ENCODE measurements around the gene TBL1XR1.

Gene TBL1XR1

DNA sequence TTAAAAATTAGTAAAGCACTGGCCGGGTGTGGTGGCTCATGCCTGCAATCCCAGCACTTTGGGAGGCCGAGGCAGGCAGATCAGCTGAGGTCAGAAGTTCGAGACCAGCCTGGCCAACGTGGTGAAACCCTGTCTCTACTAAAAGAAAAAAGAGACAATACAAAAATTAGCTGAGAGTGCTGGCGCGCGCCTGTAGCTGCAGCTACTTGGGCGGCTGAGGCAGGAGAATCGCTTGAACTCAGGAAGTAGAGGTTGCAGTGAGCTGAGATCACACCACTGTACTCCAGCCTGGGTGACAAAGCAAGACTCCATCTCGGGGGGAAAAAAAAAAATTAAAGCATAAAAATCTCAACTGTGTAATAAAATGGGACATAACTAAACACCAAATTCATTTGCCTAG lies 58.1 kb downstream of the TBL1XR1 start:
- DNase-seq: peak in 1 of 5 experiments; percentile 77

DNA sequence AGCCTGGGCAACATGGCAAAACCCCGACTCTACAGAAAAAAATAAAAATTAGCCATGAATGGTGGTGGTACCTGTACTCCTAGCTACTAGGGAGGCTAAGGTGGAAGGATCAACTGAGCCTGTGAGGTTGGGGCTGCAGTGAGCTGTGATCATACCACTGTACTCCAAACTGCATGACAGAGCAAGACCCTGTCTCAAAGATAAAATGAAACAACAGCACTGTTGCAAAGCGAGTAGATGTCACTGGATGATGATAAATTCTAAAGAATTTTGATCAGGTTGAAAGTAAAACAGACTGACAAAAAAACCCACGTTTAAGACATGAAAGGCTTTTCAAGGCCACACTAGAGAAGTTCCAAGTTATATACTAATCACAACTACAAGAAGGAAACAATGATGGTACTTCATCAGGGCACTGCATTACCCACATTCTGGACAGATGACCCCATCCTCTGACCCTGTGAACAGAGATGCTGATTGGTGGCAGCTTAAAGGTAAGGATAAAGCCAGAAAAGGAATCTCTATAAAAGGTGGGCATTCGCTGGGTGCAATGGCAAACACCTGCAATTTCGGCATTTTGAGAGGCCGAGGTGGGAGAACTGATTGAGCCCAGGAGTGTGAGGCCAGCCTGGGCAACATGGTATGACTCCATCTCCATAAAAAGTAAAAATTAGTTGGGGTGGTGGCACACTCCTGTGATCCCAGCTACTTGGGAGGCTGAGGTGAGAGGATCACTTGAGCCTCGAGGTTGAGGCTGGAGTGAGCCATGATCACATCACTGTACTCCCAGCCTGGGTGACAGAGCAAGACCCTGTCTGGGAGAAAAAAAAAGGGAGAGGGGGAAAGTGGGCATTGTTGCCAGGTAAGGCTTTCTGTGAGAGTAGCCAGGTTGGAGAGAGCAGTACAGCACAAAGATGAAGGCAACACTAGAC lies 59.2 kb downstream of the TBL1XR1 start:
- DNase-seq: peak in 1 of 5 experiments; percentile 37

DNA sequence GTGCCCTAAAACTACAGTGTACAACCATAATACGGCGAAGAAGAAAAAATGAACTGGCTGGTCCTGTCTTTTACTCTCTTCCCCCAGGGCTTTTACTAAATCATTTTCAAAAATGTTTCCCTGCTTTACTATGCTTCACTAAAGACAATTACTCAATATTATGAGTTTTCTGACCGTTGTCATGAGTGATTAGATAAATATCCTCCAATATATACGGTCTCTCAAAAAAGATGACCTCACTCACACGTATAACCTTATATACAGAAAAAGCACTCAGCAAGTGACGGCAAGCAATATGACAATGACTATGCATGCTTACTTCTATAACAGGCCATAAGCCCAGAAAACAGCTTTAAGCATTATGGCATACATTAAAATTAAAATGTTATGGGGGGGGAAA lies 60.5 kb downstream of the TBL1XR1 start:
- no peak for DNase-seq

DNA sequence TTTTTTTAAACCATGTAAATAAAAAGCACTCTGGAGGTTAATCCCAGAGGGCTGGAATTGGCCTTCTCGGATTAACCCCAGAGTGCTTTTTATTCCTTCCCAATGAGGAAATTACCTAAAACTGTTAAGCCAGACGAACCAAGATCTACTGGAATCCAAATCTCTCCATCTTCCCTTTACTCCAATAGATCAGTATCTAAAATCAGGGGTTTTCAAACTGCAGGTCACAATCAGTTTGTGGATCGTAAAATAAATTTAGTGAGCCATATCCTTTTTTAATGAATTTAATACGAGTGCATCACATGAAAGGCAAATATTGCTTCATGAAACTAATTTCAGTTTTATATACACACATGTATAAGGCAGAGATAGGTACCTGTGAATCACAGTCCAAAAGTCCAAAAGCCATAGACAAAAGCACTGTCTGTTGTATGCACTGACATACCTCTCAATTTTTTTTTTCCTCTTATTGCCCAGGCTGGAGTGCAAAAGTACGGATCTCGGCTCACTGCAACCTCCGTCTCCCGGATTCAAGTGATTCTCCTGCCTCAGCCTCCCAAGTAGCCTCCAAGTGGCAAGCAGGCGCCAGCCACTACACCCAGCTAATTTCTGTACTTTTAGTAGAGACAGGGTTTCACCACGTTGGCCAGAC lies 61.3 kb downstream of the TBL1XR1 start:
- no peak for DNase-seq

DNA sequence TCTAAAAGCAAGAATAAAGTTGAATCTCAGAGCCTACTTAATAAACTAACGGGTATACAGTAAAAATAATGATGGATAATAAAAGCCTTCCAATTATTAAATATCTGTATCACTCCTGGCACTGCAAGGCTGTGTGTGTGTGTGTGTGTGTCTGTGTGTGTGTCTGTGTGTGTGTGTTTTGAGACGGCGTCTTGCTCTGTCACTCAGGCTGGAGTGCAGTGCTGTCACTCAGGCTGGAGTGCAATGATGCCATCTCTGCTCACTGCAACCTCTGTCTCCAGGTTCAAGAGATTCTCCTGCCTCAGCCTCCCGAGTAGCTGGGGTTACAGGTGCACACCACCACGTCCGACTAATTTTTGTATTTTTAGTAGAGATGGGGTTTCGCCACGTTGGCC lies 62.5 kb downstream of the TBL1XR1 start:
- no peak for DNase-seq

DNA sequence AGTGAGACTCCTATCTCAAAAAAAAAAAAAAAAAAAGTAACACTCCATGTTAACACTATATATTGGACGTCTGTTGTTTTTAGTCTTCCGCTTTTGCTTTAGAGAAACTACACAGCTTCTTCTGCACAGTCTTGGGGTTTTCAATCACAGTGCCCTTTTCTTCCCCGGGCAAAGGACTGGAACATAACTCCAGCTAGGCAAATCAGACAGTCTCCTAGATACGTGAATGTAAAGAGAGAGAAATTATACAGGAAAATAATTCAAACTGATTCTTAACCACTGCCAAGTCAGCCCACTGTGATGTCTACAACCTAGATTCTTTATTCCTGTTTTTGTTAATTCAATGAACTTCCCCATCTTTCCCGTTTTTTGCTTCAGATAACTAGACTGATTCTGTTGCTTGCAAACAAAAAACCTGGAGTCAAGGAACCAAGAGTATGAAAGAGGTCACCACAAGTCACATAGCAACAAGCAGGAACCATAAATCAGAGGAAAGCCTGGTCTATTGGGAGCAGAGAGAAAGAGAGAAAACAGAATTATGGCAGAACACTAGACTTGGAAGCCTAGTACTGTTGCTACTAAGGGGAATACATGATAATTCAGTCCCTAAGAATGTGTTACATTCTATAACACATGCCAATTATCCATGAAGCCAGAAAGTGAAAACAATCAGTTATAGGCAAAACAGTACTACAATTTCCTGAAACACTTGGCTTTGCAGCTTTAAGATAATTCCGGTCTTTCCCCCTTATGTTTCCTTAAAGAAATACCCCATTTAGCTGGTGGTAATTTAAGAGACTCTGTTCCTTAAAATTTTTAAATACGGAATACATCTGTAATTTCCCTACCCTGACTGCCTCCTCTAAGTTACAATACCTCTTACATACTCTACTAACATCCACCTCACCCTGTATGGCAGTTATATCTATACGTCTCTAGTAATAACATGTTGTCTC lies 63.1 kb downstream of the TBL1XR1 start:
- DNase-seq: no peak

DNA sequence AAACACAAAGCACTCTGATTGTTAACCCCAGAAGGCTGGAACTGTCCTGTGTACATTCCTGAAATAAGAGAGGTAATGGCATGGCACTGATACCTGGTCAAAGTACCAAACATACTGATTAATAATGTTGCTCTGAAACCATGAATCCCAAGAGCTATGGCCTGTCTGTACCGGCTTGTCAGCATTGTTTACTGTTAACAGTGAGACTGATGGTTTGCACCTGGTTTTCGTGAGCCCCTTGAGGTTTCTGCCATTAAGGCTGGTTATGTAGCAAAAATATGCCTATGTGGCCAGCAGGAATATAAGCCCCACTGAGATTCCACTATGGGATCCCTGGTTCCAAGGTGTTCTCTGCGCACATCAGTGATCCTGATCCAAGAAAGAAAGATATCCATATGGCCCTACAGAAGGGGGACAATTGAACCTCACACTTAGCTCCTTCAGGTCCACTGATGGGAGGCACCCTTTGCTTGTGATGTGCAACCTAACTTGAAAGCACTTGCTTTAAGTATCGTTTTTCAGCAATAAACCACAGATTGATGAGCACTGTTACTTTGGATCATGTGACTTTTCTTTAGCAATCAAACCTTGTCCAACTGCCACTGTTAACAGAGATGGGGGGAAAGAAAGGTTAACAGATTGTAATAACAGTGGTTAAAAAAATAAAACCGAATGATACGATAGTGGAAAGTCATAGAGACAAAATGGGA lies 65.2 kb downstream of the TBL1XR1 start:
- no peak for DNase-seq

DNA sequence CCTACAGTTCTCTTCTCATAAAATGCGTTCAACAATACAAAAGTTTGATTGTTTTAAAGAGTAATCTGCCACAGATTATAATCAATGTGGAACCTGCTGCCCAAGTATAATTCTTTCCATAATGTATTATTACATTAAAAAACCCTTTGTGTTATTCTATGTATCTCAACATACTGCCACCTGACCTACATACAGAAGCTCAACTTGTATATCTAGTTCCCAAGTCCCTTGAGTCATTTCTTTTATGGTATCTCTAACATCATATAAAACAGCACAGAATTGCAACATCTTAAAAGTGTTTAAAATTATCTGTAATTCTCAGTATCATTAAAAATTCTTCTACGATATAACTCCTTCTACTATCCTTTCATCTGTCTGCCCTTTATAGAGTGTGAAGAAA lies 70.3 kb downstream of the TBL1XR1 start:
- DNase-seq: no peak

DNA sequence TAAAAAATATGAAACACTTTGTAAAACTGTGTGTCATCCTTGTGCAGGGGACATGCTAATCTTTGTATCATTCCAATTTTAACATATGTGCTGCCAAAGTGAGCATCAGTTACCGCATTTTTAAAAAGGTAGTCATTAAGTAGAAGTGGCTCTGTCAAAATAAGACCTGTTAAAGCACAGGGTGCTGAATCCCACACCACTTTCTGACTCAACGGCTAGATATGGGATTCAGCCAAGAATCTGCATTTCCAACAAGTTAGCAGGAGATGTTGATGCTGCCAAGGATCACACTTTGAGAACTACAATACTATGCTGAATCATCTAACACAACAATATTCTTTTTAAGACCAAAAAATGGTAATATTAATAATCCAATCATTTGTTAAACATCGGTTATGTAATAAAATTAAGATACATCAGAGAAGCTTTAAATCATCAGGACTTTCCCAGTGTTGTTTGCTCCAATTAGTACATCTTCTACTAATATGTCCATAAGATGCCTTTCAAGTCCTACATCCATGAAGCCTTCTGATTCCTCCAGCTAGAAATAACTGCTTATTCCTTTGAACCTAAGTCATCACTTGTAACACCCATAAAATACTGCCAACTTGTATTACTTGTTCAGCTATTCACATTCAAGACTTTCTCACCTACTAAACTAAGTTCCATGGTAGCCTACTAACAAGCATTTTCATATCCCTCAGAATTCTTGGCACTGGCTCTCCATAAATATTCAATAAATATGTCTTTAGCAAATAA lies 71.1 kb downstream of the TBL1XR1 start:
- no peak for DNase-seq

DNA sequence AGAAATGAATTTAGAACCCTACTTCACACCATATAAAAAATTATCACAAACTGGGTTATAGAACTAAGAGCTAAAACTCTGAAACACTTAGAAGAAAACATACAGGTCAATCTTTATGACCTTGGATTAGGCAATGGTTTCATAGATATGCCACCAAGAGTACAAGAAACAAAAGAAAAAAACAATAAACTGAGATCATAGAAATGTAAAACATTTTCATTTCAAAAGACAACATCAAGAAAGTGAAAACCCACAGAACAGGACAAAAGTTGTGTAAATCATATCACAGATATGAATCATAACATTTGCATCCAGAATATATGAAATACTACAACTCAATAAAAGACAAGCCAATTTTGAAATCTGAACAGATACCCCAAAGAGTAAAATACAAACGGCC lies 72.4 kb downstream of the TBL1XR1 start:
- no peak for DNase-seq

DNA sequence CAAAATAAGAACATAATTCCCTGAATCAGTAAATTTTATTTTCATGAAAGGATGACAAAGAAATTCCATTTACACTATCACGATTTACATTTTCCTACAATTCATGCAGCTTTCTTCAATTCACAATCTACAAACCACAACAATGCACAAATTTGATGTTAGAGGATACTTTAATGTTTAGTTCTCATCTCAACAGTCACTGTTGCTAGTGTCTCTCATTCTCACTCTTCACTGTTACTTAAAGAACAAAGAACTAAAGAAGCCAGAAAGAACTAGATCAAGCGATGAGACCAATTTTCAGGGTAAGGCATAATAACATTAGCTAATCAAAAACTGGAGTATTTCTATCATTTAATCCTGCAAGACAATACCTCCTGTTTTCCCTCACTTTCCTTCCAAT lies 73.5 kb downstream of the TBL1XR1 start:
- no peak for DNase-seq

DNA sequence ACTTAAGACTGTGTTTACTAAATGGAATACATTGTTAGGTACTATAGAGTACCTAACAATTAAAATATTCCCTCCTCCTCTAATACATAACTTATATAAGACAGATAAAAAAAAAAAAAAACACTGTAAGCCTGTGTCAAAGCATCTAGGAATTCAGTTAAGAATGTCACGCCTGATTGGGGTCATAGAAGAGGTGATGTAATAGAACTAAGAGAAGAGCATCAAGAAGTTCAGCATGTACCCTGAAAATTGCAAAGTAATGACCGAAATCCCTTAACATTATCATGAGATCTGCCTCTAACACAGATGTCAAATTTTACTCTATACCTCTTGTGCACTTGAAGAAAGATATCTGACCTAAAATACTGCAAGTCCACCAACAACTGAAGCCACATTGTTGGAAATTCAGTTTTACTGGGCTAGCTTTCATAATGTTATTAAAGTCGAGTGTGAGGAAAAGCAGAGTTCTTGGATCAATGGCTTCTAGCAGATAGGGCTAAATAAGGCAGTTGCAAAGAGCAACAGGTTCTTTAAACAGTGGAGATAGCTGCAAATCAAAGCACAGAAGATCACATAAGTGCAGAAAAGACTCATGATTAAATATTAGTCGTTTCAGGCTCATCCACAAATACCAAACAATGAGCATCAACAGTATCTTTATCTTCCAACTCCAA lies 75.0 kb downstream of the TBL1XR1 start:
- DNase-seq: no peak

DNA sequence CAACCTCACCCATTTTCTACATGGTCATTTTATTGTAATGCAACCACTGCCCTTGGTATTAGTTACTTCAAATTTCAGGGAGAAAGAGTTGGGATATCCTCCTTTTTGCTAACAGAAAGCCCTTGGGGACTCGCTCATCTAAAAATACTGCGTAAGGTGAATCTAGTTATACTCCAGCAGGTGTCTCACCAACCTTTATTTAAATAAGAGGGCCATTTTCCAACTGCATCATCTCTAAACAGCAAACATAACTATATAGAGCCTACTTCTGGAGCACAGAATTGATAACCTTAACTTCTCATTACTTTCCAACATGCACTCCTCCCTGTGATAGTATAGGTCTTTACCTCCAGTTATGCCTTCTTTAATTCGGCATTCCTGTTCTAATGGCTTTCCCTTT lies 77.5 kb downstream of the TBL1XR1 start:
- DNase-seq: no peak

DNA sequence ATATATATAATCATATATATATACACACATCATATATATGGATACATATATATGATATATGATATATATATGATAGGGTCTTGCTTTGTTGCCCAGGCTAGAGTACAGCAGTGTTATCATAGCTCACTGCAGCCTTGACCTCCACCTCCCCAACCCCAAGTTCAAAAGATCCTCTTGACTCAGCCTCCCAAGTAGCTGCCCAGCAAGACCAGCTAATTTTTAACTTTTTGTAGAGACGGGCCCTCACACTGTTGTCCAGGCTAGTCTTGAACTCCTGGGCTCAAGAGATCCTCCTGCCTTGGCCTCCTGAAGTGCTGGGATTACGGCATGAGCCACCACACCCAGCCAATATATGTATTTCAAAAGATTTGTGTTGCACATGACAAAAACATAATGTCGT lies 83.0 kb downstream of the TBL1XR1 start:
- DNase-seq: no peak

DNA sequence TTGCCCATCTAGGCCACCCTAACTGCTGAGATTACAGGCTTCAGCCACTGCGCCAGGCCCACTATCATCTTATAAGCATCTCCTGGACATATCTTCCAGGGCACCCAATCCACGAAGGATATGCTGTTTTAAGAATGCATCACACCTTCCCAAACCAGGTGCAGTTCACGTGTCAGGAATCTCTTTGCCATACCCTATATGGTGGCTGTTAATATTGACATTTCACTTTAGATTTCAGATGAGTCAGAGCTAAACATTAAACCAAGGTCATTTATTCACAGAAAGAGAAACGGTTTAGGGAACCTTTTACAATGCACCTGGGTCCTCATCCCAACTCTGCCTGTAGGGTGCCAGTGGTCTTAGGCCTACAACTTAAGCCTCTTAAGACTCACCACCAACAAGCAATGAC lies 85.7 kb downstream of the TBL1XR1 start:
- DNase-seq: no peak

DNA sequence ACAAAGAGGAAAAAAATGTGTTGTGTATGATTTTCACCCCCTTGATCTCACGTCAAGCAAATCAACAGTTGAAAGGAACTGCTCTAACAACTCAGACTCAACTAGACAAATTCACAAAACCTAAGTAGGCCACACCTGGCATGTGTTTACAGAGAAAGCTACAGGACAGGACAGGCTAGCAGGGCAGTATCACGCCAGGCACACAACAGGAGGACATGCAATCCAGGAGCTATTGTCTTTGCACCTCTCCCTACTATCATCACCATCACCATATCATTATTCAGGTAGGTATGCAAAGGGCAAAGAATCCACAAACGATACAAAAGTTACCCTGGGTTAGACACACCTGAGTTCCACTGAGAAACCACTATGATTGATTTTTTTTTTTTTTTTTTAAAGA lies 86.4 kb downstream of the TBL1XR1 start:
- DNase-seq: no peak

DNA sequence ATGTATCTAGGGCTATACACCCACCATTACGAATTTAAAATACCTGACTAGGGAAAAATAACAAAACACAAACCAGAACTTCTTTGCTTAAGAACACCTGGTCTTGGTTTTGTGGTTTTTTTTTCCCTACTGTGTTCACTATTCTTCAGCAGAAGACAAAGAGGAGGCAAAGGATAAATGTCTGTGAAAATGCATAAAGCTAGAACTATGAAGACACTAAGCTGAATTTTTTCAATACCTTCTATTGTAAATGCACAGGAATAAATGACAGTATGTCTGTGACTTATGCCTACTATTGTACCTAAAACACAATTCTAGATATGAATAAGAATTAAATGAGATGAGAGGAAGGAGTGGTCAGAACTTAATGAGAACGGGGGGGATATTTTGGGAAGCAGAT lies 86.9 kb downstream of the TBL1XR1 start:
- DNase-seq: no peak

DNA sequence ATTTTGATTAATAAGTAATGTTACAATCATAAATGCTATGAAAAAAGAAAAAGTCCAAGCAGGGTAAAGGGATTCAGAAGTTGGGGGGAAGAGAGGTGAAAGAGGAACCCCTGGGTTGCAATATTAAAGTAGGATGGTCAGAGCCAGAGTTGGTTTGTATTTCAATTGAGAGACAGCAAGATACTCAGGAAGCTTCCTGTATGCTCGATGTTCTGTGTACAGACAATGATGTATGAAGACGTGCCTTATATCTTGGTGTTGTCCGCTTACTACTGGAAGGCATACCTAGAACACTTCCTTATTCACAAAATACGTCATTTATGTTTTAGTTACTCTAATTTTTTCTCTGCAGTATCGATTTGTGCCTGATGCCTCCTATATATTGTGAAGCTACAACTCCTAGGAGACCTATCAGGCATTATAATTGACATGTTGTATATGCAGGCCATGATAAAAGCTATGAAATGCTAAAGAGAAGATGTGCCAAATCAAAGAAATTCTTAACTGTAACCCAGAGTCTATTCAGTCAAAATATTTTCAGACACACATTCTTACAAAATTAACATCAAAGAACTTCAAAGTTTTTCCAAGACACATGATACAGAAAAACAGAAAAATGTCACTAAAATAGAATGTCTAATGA lies 87.5 kb downstream of the TBL1XR1 start:
- peak in 1 of 5 experiments; percentile 25 for DNase-seq

DNA sequence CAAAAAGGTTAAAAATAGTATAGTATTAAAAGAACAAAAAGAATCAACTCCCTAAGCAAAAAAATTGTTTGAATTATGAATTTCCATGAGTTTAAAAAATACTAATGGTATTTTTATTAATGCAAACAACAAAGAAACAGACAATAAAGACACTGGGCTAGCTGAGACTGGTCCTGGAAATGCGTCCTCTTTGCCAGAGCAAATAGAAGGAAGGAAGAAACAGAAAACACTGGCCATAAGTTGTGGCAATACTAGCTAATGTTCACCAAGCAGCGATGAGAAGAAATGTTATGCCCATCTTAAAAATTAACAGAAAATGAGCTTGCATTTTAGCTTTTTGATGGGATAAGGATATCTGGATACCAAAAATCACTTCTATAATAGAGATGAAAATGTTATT lies 88.6 kb downstream of the TBL1XR1 start:
- DNase-seq: no peak

DNA sequence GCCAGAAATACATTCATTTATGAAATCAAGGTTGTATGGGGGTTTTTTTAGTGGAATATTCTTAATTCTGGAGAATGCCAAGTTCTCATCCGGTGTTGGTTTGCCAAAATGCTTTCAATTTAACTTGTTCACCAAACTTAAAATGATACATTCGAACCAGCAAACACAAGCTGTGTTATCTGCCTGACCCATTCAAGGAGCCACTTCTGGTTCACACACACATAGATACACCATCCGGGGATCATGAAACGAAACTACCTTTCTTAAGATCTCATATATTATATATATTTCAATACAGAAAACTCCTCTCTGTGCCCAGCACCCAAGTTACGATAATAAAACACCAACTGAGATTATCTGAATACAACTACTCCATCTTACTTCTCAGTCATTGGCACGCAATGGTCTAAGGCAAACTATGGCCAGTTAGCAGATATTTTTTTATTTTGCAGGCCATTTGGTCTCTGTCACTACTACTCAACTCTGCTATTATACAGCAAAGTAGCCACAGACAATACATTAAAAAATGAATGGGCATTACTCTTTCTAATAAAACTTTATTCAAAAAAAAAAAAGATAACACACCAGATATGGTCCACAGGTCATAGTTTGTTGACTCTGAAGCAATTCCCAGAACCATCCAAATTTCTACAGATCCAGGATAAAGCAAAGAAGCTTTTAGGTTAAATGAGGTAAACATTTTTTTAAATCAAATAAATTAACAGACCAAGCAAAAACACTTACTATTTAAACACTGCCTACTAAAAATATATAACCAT lies 89.6 kb downstream of the TBL1XR1 start:
- no peak for DNase-seq
